Smooth muscle cell (in vitro differentiated cells): ENCODE measurements around the gene PRKAR1B. TPM values are rescaled to one million over a fixed set of nuclear protein-coding genes. Genes with fewer than 3 reads are reported as not detected.

Experiments
- DNase-seq: peaks from one replicate; lab custom pipeline; 2025; ENCODE audit not compliant: unreplicated experiment; lab: John Stamatoyannopoulos, UW
- H2AFZ ChIP-seq: fragments of 200-600 bp; sonication (generic); 2 replicates; pipeline ENCODE4 v1.6.0; 2016; ENCODE audit warnings: antibody characterized with exemption, low read depth, mild to moderate bottlenecking
- H3F3A ChIP-seq: fragments of 200-600 bp; sonication (generic); 2 replicates; pipeline ENCODE4 v1.6.0; 2017; ENCODE audit warnings: antibody characterized with exemption, low read depth
- H3K27ac ChIP-seq: fragments of 200-600 bp; sonication (generic); 2 replicates; pipeline ENCODE4 v1.5.1; 2016; ENCODE audit warnings: low read depth, mild to moderate bottlenecking
- H3K27me3 ChIP-seq: fragments of 200-600 bp; sonication (generic); 2 replicates; pipeline ENCODE4 v1.6.1; 2016; ENCODE audit warnings: low read depth, mild to moderate bottlenecking
- H3K36me3 ChIP-seq: fragments of 200-600 bp; sonication (generic); 2 replicates; pipeline ENCODE4 v1.5.1; 2016; ENCODE audit warnings: low read depth
- H3K4me1 ChIP-seq: fragments of 200-600 bp; sonication (generic); 2 replicates; pipeline ENCODE4 v1.5.1; 2016; ENCODE audit warnings: low read depth
- H3K4me2 ChIP-seq: fragments of 200-600 bp; sonication (generic); 2 replicates; pipeline ENCODE4 v1.6.0; 2016; ENCODE audit warnings: mild to moderate bottlenecking
- H3K4me3 ChIP-seq: fragments of 200-600 bp; sonication (generic); 2 replicates; pipeline ENCODE4 v1.5.1; 2016; ENCODE audit warnings: mild to moderate bottlenecking
- H3K79me2 ChIP-seq: fragments of 200-600 bp; sonication (generic); 2 replicates; pipeline ENCODE4 v1.6.0; 2016; ENCODE audit warnings: low read depth, mild to moderate bottlenecking
- H3K9ac ChIP-seq: fragments of 200-600 bp; sonication (generic); 2 replicates; pipeline ENCODE4 v1.6.0; 2016; ENCODE audit warnings: low read depth
- H3K9me3 ChIP-seq: fragments of 200-600 bp; sonication (generic); replicated peaks from 2 replicates; pipeline ENCODE4 v1.5.1; 2016; ENCODE audit warnings: low read depth
- H4K20me1 ChIP-seq: fragments of 200-600 bp; sonication (generic); 2 replicates; pipeline ENCODE4 v1.6.0; 2016; ENCODE audit warnings: low read depth
- CTCF ChIP-seq: fragments of 200-600 bp; sonication (generic); IDR thresholded peaks from 2 replicates; pipeline ENCODE4 v1.5.1; 2017; ENCODE audit warnings: borderline replicate concordance, mild to moderate bottlenecking, antibody characterized with exemption; ENCODE audit not compliant: insufficient read depth, poor library complexity, severe bottlenecking
- WGBS: methylation state at CpG from one replicate; pipeline ENCODE4 v1.1.7; 2016; ENCODE audit warnings: low lambda C conversion rate; 5-methylcytosine and 5-hydroxymethylcytosine counted together
- polyA plus RNA-seq: library from polyadenylated mRNA; unstranded; fragments of >200 nt; fragmentation: Nextera tagmentation; extraction: Ambion mirVana; gene quantifications from 2 replicates; pipeline ENCODE4 v1.2.1, GENCODE V29; 2016
- total RNA-seq: library from RNA; depleted of rRNA; stranded (reverse); fragments of >200 nt; gene quantifications from 2 replicates; pipeline ENCODE4 v1.2.3, GENCODE V29; 2014

The PRKAR1B gene
- total and polyA plus RNA-seq, 2 experiments from 2014 or later: 5.3 to 10.1 TPM

GRCh38 chr7:531777-532176 is 195.3 kb downstream of the PRKAR1B start:
- Histone ChIP-seq H3K9ac (no peak overlapping the region), H3K4me3 (no peak overlapping the region), H3K79me2 (no peaks in the 10 kb centered on the region), H3F3A (no peaks in the 10 kb centered on the region), H3K4me2 (no peak overlapping the region), H4K20me1 (no peaks in the 10 kb centered on the region), H3K27ac (no peak overlapping the region), H3K27me3 (no peaks in the 10 kb centered on the region), H3K36me3 (no peaks in the 10 kb centered on the region), H3K9me3 (no peaks in the 10 kb centered on the region), H2AFZ (no peak overlapping the region), H3K4me1 (no peaks in the 10 kb centered on the region)
- TF ChIP-seq CTCF: no peak
- 97% methylated on average over 7 of the region's 10 CpGs for WGBS
- DNase-seq: no peak

- no peaks in the 10 kb centered on the region for H3K36me3 ChIP-seq
- H3K4me3 ChIP-seq: no peak overlapping the region
- no peak overlapping the region for H3K27ac ChIP-seq
- no peak overlapping the region for H2AFZ ChIP-seq
- no peak overlapping the region for H3K4me2 ChIP-seq
- no peaks in the 10 kb centered on the region for H3K27me3 ChIP-seq
- no peaks in the 10 kb centered on the region for H4K20me1 ChIP-seq
- no peak overlapping the region for H3K9ac ChIP-seq
- 96% methylated on average over 2 of the region's 2 CpGs for WGBS
- TF ChIP-seq CTCF: no peak
- no peaks in the 10 kb centered on the region for H3K79me2 ChIP-seq
- no peaks in the 10 kb centered on the region for H3K4me1 ChIP-seq
- no peaks in the 10 kb centered on the region for H3K9me3 ChIP-seq
- DNase-seq: no peak
- H3F3A ChIP-seq: peaks cover 5% of the 10 kb centered on the region
Observed at GRCh38 chr7:528451-528850, 198.6 kb downstream of the PRKAR1B start.

GRCh38 chr7:527723-528122 is 199.4 kb downstream of the PRKAR1B start:
- DNase-seq: no peak
- no peak overlapping the region for H3K27ac ChIP-seq
- no peak overlapping the region for H3K4me3 ChIP-seq
- H3K9me3 ChIP-seq: no peaks in the 10 kb centered on the region
- no peaks in the 10 kb centered on the region for H3K79me2 ChIP-seq
- no peaks in the 10 kb centered on the region for H4K20me1 ChIP-seq
- H3K4me2 ChIP-seq: no peak overlapping the region
- no peak for TF ChIP-seq CTCF
- WGBS: 88% methylated on average over 4 of the region's 4 CpGs
- peaks cover 5% of the 10 kb centered on the region for H3F3A ChIP-seq
- H3K9ac ChIP-seq: no peak overlapping the region
- H3K36me3 ChIP-seq: no peaks in the 10 kb centered on the region
- H3K27me3 ChIP-seq: no peaks in the 10 kb centered on the region
- H2AFZ ChIP-seq: no peak overlapping the region
- H3K4me1 ChIP-seq: no peaks in the 10 kb centered on the region

GRCh38 chr7:526460-527034 is 200.5 kb downstream of the PRKAR1B start:
- no peaks in the 10 kb centered on the region for H3K79me2 ChIP-seq
- H3K27ac ChIP-seq: no peak overlapping the region
- H4K20me1 ChIP-seq: no peaks in the 10 kb centered on the region
- H3K4me3 ChIP-seq: no peak overlapping the region
- no peak for TF ChIP-seq CTCF
- peaks cover 5% of the 10 kb centered on the region for H3F3A ChIP-seq
- H3K4me2 ChIP-seq: no peak overlapping the region
- WGBS: 84% methylated on average over 22 of the region's 22 CpGs
- DNase-seq: no peak
- H3K27me3 ChIP-seq: no peaks in the 10 kb centered on the region
- H3K36me3 ChIP-seq: no peaks in the 10 kb centered on the region
- H3K9ac ChIP-seq: no peak overlapping the region
- H2AFZ ChIP-seq: no peak overlapping the region
- H3K9me3 ChIP-seq: no peaks in the 10 kb centered on the region
- H3K4me1 ChIP-seq: peaks cover 11% of the 10 kb centered on the region
